HG02884 (cell line): ENCODE data around the gene CCT7.
"Not testable (repeated sequence)": the region's sequence is repeated elsewhere in the genome, so short reads cannot be mapped to it uniquely, and the experiment has no call there.

Experiments used
- ATAC-seq: cut with Tn5 transposase; IDR thresholded peaks from one replicate; pipeline ENCODE4 v1.9.1; 2021; ENCODE audit warnings: mild to moderate bottlenecking, moderate library complexity; ENCODE audit not compliant: unreplicated experiment

Gene CCT7

DNA sequence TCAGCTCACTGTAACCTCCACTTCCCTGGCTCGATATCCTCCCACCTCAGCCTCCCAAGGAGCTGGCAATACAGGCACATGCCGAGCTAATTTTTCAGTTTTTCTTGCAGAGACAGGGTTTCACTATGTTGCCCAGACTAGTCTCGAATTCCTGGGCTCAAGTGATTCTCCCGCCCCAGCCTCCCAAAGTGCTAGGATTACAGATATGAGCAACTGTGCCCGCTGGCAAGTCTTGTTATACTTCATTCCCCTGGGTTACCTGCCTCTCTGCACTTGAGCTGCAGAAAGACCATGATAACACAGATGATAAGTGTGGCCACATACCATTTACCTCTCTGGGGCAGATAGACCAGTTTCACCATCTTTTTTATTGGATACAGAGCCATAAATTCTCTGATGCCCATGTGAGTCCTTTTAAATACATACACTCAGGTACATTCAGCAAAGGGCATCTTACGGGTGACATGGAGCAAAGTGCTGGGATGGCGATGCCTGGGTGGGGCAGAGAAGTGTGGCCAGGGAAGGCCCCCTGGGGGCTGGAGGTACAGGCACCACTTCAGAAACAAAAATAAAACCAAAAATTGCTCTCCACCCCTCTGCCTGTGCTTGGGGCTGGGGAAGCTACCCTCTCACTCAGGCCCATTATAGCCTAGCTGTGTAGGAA is 20.4 kb downstream of the CCT7 start:
- no peak for ATAC-seq

DNA sequence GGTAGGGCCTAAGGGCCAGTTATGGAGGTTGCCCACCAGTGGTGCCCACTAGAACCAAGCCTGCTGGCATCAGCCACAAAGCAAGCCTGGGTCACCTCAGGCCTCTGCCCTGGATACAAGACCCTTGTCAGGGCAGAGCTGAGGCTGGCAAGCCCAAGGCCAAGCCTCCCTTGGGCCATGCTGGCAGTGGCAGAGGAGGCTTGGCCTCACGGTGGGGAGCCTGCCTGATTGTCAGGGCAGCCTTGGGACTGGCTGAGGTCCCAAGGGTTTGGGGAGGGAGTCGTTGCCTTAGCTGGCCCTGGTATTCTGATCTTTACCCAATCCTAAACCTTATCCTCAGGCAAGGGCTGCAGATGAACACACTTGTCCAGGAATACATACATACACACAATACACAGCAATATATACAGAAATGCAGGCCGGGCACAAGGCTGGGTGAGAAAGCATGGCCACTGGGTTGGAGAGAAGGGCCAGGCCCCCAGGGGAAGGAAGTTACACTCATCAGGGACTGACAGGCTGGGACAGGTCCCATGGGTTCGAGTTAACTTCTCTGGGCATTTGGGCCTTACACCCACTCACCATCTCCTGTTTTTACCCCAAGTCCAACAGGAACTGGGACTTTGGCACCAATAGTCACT is 21.0 kb downstream of the CCT7 start:
- ATAC-seq: no peak

DNA sequence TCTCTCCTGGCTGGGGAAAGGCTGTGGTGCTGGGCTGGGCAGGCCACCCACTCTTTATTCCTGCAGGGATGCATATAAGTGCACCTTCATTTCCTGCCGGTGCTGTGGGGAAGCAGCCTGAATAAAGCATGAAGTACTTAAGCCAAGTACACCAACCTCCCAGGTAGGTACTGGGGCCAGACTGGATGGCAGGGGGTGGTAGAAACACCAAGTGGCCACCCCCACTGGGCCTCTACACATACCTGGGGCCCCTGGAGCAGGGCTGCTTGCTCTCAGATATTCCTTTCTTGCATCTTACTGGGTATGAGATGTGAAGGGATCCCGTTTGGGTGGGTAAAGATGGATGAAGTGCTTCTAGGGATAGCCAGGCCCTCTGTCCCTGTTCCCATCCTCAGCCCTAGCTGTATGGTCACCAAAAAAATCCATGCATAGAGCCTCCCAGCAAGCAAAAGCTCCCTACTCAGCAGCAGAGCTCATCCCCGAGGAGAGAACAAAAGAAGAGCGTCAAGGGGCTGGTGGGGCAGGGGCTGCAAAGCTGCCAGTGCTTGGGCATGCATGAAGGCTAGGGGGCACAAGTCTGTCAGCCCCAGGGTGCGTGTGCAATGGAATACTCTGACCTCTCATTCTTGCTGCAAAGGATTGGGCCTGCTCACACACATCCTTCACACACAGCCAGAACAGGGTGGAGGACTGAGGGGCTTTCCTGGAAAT is 22.0 kb downstream of the CCT7 start:
- ATAC-seq: no peak

DNA sequence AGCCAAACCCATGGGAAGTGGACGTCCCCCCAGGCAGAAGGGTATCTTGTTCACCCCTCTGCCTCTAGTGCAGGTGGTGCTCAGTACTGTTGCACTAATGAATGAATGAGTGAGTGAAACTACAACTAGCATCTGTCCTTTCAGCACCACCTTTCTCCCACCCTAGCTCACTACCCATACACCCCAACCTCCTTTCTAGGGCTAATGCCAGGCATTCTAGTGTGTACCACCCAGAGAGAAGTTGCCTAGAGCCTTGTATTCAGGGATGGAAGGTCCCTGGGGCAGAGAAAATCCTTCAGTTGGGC is 22.5 kb downstream of the CCT7 start:
- no peak for ATAC-seq

DNA sequence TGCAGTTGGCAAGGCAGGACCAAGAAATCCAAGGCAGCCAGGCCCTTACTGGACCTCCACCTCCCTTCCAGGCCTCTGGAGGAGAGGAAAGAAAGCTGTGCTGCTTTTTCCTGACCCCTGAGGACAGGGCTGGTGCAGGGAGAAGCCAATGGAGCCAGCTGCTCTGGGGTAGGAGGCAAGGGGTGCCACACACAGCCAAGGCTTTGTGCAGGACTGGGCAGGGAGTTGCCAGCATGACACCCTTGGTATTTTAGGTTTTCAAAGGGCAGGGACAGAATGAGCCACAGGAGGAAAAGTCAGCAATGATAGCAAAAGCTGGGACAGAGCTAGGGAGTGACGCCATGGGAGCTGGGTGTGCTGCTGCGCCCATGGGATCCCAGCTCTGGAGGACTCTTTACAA is 22.9 kb downstream of the CCT7 start:
- ATAC-seq: no peak

DNA sequence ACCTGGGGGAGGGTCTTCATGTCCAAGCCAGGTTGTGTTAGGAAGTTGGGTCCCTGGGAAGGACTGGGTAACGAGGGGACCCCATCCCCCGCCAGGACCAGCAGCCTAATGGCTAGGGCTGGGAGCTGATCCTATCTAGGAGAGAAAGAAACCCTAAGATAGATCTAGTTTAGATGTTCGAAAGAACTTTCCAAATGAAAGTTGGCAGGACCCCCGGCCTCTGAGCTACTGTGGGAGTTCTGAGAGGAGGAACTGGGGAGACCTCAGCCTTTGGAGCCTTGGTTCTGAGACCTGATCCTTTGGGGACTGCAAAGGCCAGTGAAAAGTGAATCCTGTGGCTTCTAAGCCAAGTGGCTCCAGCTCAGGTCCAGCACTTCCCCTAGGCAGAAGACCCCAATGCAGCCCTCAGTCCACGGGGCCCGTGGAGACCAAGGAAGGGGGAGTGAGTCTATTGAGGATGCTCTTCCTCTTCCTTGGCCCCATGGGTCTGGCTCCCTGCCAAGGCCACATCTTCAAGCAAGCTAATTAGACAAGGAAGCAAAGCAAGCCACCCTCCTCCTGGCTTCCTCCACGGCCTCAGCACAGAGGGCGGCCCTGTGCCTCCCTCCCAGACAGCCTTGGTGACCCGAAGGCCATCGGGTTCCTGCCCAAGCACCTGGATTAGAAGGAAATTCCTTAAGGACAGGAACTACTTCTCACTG is 23.5 kb downstream of the CCT7 start:
- no peak for ATAC-seq

DNA sequence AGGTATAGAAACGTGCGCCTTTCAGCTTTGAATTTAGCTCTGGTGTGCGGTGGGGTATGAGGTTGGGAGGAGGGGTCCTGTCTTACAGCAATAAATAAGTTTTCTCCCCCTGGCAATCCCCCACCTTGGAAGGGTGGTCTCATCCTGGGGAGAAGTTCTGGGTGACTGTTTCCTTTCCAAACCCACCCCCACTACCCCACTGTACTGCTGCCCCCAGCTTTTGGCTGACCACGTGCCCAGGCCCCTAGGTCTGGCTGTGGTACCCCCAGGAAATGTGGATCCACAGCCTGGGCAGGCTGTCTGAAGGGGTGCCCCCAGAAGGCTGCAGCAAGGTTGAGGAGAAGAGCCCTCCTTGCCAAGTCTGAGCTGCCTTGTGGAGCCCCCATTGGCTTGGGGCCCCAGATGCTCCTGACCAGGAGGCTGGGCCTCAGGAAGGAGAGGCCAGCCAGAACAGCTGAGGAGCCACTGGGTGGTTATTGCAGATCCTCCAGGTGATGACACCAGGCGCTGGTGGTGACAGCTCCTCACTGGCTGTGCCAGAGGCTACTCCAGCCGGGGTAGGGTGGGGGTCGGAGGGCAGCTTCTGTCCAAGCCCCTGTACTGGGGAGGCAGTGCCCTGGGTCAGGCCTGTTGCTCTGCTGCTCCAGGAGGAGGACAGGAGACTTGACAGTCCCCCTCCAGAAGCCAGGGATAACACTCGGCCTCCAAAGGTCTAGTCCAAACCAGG is 24.2 kb downstream of the CCT7 start:
- no peak for ATAC-seq

DNA sequence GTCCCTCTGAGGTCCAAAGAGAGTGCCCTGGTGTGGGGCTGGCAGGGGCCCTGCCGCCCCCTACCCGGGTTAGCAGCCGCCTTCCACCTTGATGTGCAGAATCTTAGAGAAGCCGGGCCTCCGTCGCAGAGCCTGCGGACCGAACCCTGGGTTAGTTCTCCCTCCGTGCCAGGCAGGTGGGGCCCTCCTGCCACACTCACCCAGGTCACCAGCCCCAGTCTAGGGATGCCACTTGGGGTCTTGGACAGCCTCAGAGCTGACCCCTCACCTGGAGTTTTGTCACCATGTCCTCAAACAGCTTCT is 24.8 kb downstream of the CCT7 start:
- ATAC-seq: no peak

DNA sequence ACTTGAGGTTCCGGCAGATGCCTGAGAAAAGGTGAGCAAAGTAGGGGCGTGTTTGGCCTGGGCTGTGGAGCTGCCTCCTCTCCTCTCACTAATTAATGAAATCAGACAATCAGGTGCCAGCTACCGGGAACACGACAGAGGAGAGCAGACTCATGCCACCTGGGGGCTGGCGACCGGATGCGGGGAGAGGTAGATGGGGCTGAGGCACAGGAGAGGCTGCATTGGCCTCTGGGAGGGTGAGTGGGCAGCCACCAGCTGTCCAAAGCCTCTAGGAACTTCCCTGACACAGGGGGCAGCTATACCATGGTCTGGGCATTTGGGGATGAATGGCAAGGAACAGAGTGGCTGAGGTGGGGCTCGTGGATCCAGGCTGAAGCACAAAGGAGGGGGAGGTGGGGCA is 25.2 kb downstream of the CCT7 start:
- no peak for ATAC-seq

DNA sequence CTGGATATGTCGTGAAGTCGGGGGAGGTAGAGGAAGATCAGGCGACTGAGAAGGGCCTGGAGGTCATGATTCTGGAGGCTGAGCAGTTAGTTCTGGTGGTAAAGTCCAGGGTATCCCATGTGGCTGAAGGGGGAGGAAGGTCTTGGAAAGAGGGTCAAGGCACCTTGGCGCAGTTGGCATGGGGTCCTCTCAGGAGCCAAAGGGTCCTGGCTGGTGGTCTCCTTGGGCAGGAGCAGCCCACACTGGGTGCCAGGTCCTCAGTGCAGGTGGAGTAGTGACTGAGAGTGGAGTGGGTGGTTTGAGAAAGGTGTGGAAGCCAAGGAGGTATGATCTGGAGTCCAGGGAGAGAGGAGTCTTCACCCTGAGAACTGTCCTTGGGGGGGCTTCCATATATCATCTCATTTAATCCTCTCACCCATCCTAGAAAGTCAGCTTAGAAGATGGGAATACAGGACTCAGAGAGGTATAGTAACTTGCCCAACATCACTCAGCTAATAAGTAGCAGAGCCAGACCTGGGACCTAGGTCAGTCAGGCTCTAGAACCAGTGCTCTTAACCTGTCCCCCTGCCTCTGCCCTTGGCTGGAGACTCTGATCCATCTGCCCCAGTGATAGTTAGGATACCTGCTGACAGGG is 25.7 kb downstream of the CCT7 start:
- no peak for ATAC-seq

DNA sequence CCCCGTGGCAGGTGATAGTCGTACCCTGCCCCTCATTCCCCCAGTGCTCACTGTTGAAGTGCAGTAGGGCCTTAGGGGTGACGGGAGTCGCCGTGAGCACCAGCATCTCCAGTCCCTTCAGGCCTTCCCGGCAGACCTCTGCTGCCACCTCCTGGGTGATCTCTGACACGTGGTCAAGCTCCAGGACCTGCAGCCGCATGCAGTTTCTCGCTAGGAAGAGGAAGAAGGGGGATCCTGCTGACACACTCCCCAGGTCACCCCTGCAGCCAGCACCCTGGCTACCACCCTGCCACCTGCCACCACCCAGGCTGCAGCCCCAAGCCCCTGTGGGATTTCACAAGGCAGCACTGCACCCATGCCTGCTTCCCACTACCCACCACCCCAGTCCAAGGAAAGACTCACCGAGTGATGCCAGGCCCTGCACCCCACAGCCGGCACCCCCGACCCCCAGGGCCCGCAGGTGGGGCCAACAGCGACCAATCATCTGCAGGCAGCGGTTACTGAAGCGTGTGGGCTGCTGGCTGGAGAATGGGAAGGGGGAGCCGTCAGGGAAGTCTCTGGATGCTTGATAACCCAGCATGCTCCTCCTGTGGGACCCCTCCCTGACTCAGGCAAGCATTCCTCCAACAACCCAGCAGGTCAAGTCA is 26.4 kb downstream of the CCT7 start:
- ATAC-seq: no peak

DNA sequence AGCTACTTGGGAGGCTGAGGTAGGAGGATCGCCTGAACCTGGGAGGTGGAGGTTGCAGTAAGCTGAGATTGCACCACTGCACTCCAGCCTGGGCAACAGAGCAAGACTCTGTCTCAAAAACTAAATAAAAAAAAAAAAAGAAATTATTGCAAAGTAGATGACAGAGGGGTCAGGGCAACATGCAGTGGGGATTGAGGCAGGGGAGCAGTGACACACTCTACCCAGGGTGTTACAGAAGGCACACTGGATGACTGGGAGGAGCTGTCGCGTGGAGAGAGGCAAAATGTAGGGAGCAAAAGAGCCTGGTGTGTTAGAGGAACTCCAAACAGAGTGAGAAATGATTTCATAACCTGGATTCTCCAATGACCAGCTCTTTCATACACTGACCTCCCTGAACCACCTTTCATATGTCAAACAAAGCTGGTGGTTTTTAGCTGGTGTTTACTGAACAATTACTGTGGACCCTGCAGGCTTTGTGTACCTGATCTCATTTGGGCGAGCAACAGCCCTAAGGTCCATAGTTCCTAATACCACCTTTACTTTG is 28.1 kb downstream of the CCT7 start:
- no peak for ATAC-seq

DNA sequence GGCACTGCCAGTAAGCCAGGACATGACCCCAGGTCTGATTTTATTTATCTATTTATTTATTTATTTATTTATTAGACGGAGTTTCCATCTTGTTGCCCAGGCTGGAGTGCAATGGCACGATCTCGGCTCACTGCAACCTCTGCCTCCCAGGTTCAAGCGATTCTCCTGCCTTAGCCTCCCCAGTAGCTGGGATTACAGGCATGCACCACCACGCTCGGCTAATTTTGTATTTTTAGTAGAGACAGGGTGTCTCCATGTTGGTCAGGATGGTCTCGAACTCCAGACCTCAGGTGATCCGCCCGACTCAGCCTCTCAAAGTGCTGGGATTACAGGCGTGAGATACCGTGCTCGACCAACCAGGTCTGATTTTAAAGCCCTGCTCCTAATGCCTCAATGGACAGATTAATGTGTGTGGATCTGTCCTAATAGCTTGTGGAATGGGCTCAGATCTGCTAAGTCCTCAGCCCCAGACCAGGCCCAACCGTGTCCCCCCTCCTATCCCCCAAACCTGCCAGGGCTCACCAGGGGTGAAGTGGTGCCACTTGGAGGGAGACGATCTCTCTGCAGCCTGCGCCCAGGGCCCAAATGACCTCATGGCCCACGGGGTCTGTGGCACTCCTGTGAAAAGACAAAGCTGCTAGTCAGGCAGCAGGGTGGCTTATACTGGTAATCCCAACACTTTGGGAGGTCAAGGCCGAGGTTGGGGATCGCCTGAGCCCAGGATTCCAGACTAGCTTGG is 28.8 kb downstream of the CCT7 start:
- not testable (repeated sequence) for ATAC-seq

DNA sequence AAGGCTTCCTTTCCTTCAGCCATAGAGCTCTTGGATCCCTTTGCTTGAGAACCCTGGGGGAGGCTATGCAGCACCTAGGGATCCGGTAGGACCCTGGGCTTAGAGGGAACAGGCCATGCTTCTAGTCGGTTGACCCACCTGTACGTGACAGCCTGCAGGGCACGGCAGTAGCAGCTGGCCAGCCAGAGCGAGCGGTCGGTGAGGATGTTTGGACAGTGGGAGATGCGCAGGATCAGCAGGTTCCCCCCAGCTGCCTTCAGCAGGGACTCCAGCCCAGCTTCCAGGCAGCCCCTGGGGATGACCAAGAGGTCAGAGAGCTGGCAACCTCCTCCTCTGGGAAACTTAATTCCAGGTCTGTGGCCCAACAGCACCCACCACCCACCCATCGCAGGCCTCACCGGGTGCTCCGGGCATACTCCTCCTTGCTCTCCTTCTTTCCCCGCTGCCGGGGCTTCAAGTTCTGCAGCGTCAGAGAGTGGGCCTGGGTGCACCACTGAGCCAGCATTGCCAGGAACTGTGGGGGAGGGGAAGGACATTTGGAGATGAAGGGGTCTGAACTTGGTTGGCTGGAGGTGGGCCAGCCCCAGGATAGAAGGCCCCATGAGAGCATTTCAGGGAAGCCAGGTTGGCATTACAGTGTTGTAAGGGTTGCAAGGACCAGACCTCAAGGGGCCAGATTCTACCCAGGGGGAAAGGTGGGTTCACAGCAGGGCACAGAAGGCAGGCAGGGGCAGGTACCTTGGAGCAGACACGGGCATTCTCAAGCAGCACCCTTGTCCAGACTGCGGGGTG is 29.6 kb downstream of the CCT7 start:
- no peak for ATAC-seq

DNA sequence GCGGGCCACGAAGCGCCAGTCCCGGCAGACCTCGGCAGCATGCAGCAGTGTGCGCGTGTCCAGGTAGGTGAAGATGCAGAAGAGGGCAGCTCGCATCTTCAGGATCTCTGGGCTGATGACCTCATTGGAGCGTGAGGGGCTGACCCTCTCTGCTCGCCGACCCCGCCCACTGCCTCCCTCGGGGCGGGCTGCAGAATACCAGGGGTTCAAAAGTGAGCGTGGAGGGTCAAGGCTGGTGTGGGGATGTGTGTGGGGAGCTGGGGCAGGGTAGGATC is 30.2 kb downstream of the CCT7 start:
- ATAC-seq: no peak

DNA sequence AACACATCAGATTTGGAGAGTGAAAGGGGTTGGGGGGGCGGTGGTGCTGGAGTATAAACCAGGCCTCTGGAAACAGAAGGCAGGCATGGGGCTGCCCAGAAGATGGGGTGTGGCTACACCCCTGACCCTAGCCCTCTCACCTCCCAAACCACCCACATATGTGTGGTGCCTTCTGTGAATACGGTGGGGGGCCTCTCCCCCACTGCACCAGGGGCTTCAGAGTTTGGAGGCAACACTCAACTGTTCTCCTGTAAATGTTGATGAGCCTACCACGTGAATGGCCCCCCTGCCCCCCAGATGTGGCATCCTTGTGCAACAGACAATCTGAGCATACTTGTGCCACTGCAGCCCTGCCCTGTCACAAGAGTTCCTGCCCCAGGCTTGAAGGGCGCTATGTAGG is 30.7 kb downstream of the CCT7 start:
- ATAC-seq: no peak

DNA sequence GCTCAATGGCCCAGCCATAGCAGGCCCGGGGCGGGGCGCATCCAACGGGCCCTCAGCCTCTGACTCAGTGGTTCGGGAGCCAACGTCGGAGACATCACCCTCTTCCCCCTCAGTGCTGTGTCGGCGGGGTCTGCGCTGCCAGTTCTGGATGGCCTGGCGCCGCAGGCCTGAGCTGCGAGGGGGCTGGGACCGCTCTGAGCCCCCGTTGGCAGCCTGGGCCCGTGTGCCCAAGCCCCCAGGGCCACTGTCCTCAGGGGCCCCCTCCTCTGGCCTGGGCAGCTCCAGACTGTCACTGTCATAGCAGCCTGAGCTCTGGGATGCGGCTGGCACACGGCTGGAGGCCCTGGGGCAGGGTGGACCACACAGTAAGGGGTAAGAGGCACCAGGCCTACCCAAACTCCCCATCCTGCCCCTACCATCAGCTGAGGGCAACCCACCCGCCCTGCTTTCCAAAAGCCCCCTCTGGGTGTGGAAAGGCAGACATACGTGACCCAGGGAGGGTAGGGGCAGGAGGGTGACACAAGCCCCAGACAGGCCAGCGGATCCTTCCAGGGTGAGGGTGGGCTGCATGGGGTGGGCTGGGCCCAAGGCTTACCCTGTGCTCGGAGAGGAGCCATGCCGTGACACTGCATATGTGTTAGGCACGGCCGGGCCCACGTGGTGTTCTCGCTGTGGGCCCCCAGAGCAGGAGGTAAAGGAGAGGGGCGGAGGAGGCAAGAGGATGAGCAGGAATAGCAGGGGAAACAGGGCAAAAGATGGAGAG is 31.4 kb downstream of the CCT7 start:
- no peak for ATAC-seq
